HepG2 (cell line): Measurements from ENCODE around the gene UST. TPM values are rescaled to one million over a fixed set of nuclear protein-coding genes. Genes with fewer than 3 reads are reported as not detected.

Experiments used
- ATAC-seq: fragments of 200-7000 bp; cut with Tn5 transposase; 3 replicates; pipeline ENCODE4 v1.9.1; 2020; ENCODE audit warnings: mild to moderate bottlenecking, moderate library complexity
- BruUV-seq: library from RNA; stranded (reverse); fragments of 400-500 nt; replicated peaks from 2 replicates; lab custom pipeline; 2021; lab: Mats Ljungman, UMichigan
- CTCF ChIA-PET: fragments of 300-600 bp; formaldehyde crosslinking; extraction: SDS; loops from one replicate; lab custom pipeline; 2021; ENCODE audit warnings: low total read pairs, inconsistent platforms, low intra/inter-chr PET ratio; lab: Yijun Ruan, JAX
- POLR2A ChIA-PET: fragments of 350-600 bp; sonication (Branson Sonifier 250); formaldehyde crosslinking; loops from one replicate; lab custom pipeline; 2020; ENCODE audit warnings: antibody characterized with exemption, inconsistent platforms; lab: Yijun Ruan, JAX
- DNase-seq: peaks from one replicate; pipeline ENCODE4 v3.0.0-alpha.2; 2015; ENCODE audit warnings: low spot score
- FAIRE-seq: peaks from 3 replicates; lab custom pipeline; 2011; peaks lifted over from hg19 to GRCh38; lab: Jason Lieb, UNC
- H2AFZ ChIP-seq: one replicate; pipeline ENCODE4 v1.6.1; 2011; ENCODE audit warnings: low read length, inconsistent platforms
- H3K27ac ChIP-seq: fragments of 300-600 bp; 3 replicates; pipeline ENCODE4 v1.8.0; 2011; ENCODE audit warnings: mixed run types, mild to moderate bottlenecking, mixed read lengths, low read length, inconsistent platforms; ENCODE audit not compliant: insufficient read depth; ENCODE audit errors: extremely low read length
- H3K27me3 ChIP-seq, 2 experiments: fragments of 200-600 bp in 1 of 2; 2 replicates in 1 of 2; 3 replicates in 1 of 2; pipeline versions ENCODE4 v1.6.0 to v1.8.0; 2011; ENCODE audit warnings: low read length in 2 of 2, mild to moderate bottlenecking in 2 of 2, moderate library complexity in 2 of 2, inconsistent platforms in 1 of 2; ENCODE audit not compliant: insufficient read depth in 2 of 2, control insufficient read depth in 1 of 2
- H3K36me3 ChIP-seq, 2 experiments: fragments of 200-600 bp in 1 of 2; replicated peaks in 1 of 2; 2 replicates in 1 of 2; 3 replicates in 1 of 2; pipeline versions ENCODE4 v1.5.1 to v1.8.0; 2011; ENCODE audit warnings: low read length in 2 of 2, inconsistent platforms in 1 of 2; ENCODE audit not compliant: insufficient read depth in 2 of 2, control insufficient read depth in 1 of 2
- H3K4me1 ChIP-seq: 2 replicates; pipeline ENCODE4 v1.5.1; 2012; ENCODE audit warnings: low read length, inconsistent platforms; ENCODE audit not compliant: insufficient read depth
- H3K4me2 ChIP-seq: 2 replicates; pipeline ENCODE4 v1.6.0; 2011; ENCODE audit warnings: low read depth, low read length, inconsistent platforms
- H3K4me3 ChIP-seq, 3 experiments: fragments of 200-600 bp in 1 of 3; sonication (generic), shearing (Covaris generic) in 1 of 3; replicated peaks in 1 of 3; 2 replicates each; pipeline ENCODE4 v1.5.1; 2011 to 2016; ENCODE audit warnings: low read length in 3 of 3, inconsistent platforms in 2 of 3, low read depth in 2 of 3, mild to moderate bottlenecking in 2 of 3, control low read depth in 1 of 3, mixed read lengths in 1 of 3; ENCODE audit not compliant: insufficient read depth in 1 of 3
- H3K79me2 ChIP-seq: one replicate; pipeline ENCODE4 v1.6.1; 2011; ENCODE audit warnings: low read length, inconsistent platforms; ENCODE audit not compliant: insufficient read depth
- H3K9ac ChIP-seq: 2 replicates; pipeline ENCODE4 v1.6.0; 2011; ENCODE audit warnings: mild to moderate bottlenecking, low read depth, low read length, inconsistent platforms; ENCODE audit not compliant: insufficient read depth
- H3K9me3 ChIP-seq: 2 replicates; pipeline ENCODE4 v1.5.1; 2012; ENCODE audit warnings: mild to moderate bottlenecking, low read length
- H4K20me1 ChIP-seq: 2 replicates; pipeline ENCODE4 v1.6.0; 2011; ENCODE audit warnings: inconsistent platforms, mild to moderate bottlenecking, low read length, moderate library complexity; ENCODE audit not compliant: insufficient read depth
- ETV5 ChIP-seq: IDR thresholded peaks from 2 replicates; pipeline ENCODE4 v1.6.1; 2018; ENCODE audit warnings: missing biosample characterization, missing genetic modification reagents, inconsistent platforms, borderline replicate concordance
- FOXO1 ChIP-seq: sonication (generic); formaldehyde crosslinking; IDR thresholded peaks from 2 replicates; pipeline ENCODE4 v1.4.0; 2020; ENCODE audit warnings: missing genetic modification reagents
- FOXP1 ChIP-seq, 2 experiments: fragments of 450-650 bp in 1 of 2; IDR thresholded peaks; 2 replicates each; pipeline ENCODE4 v1.6.1; 2017 to 2018; ENCODE audit warnings: antibody characterized with exemption in 1 of 2
- GRHL1 ChIP-seq: sonication (generic); formaldehyde crosslinking; conservative IDR thresholded peaks from 2 replicates; pipeline ENCODE4 v1.8.0; 2022; ENCODE audit warnings: missing genetic modification reagents
- NR2F2 ChIP-seq: IDR thresholded peaks from 2 replicates; pipeline ENCODE4 v1.6.1; 2012; ENCODE audit warnings: low read depth, inconsistent platforms, borderline replicate concordance
- PRMT3 ChIP-seq: sonication (generic); formaldehyde crosslinking; IDR thresholded peaks from 2 replicates; pipeline ENCODE4 v1.8.1; 2022; ENCODE audit warnings: low read depth, mild to moderate bottlenecking, moderate library complexity, missing genetic modification reagents, borderline replicate concordance
- RCOR2 ChIP-seq: IDR thresholded peaks from 2 replicates; pipeline ENCODE4 v1.6.1; 2016; ENCODE audit warnings: missing biosample characterization, missing genetic modification reagents
- REPIN1 ChIP-seq: sonication (generic); formaldehyde crosslinking; IDR thresholded peaks from 2 replicates; pipeline ENCODE4 v1.8.0; 2022; ENCODE audit warnings: missing genetic modification reagents, low read depth, mild to moderate bottlenecking, borderline replicate concordance
- RERE ChIP-seq: IDR thresholded peaks from 2 replicates; pipeline ENCODE4 v1.6.1; 2016; ENCODE audit warnings: low read depth, missing genetic modification reagents, missing compliant biosample characterization
- STAG1 ChIP-seq: sonication (generic); formaldehyde crosslinking; IDR thresholded peaks from 2 replicates; pipeline ENCODE4 v1.4.0; 2020; ENCODE audit warnings: missing genetic modification reagents
- TCF7L2 ChIP-seq: IDR thresholded peaks from 2 replicates; pipeline ENCODE4 v1.6.1; 2011; ENCODE audit warnings: mild to moderate bottlenecking, low read depth, low read length, moderate library complexity
- ZGPAT ChIP-seq: IDR thresholded peaks from 2 replicates; pipeline ENCODE4 v1.6.1; 2016; ENCODE audit warnings: mild to moderate bottlenecking
- ZNF17 ChIP-seq: sonication (generic); formaldehyde crosslinking; IDR thresholded peaks from 2 replicates; pipeline ENCODE4 v1.5.0; 2020; ENCODE audit warnings: mild to moderate bottlenecking, missing genetic modification reagents
- ZZZ3 ChIP-seq: sonication (generic); formaldehyde crosslinking; IDR thresholded peaks from 2 replicates; pipeline ENCODE4 v1.4.0; 2020; ENCODE audit warnings: missing genetic modification reagents, mild to moderate bottlenecking, borderline replicate concordance
- WGBS: methylation state at CpG from one replicate; pipeline ENCODE4 v1.1.6; 2017; ENCODE audit warnings: low lambda C conversion rate; 5-methylcytosine and 5-hydroxymethylcytosine counted together
- in situ Hi-C: cut with HindIII; loops from 2 replicates; pipeline ENCODE4 v1.10.0; 2017; ENCODE audit warnings: low pct_unique_long_range_greater_than_20kb; ENCODE audit not compliant: extremely low pct_ligation_motif_present
- intact Hi-C: fragments of 100-400 bp; cut with micrococcal nuclease; formaldehyde crosslinking; loops from one replicate; pipeline ENCODE4 v1.10.0; 2022; ENCODE audit not compliant: unreplicated experiment
- polyA plus RNA-seq, 8 experiments: library from polyadenylated mRNA; depleted of rRNA in 3 of 8; stranded (reverse) in 7 of 8; unstranded in 1 of 8; fragments of >200 nt; fragmentation: Illumina TruSeq in 4 of 8; extraction: Trizol in 4 of 8; gene quantifications; 2 replicates each; pipeline versions ENCODE4 v1.2.1 to v1.2.3, GENCODE V29; 2011 to 2016; ENCODE audit warnings: low read depth in 4 of 8, missing spikeins in 1 of 8, mixed read lengths in 1 of 8; ENCODE audit not compliant: insufficient read depth in 1 of 8
- total RNA-seq, 5 experiments: library from RNA; depleted of rRNA; stranded (reverse); fragments of >200 nt; fragmentation: Illumina TruSeq; extraction: Trizol; gene quantifications; 2 replicates each; pipeline ENCODE4 v1.2.3, GENCODE V29; 2016; ENCODE audit warnings: low read depth in 1 of 5

Gene UST
- total and polyA plus RNA-seq, 2 of the 13 experiments (the other 11 are each of a cell fraction or from before 2014, with no cell fraction given), result 0.27 TPM; not detected in 1

- ChIA-PET CTCF (no interaction called here), POLR2A (interaction anchor here (0.8 to 1.3 kb wide), 5 partner anchors 28 to 137 kb away, joined by 3 to 8 read pairs (median 3); no protein-coding TSS in a partner anchor)
- peak overlapping the region; percentile 43 for H3K4me2 ChIP-seq
- H3K27ac ChIP-seq, result peak overlapping the region; percentile 91
- intact Hi-C loops, result loop anchor here (1.0 kb wide), 1 partner anchor 42 kb away; no protein-coding TSS in a partner anchor
- peaks cover 61% of the 10 kb centered on the region for H3K4me1 ChIP-seq
- BruUV-seq, result no TSS peak
- no peaks in the 10 kb centered on the region for H3K79me2 ChIP-seq
- in situ Hi-C loops, result loop anchor here (5.0 to 10.0 kb wide), 3 partner anchors 49 to 394 kb away; partner anchors contain the start of gene TAB2
- WGBS, result 18% methylated on average over 8 of the region's 8 CpGs
- ATAC-seq (peak; percentile 85), DNase-seq (peak; percentile 98), FAIRE-seq (peak; percentile 95)
- H3K36me3 ChIP-seq, result no peaks in the 10 kb centered on the region
- no peak overlapping the region for H3K4me3 ChIP-seq
- H4K20me1 ChIP-seq, result no peaks in the 10 kb centered on the region
- H3K27me3 ChIP-seq, result no peaks in the 10 kb centered on the region
- H3K9ac ChIP-seq, result peak overlapping the region; percentile 45; the same call in 1 of the 2 replicates
- no peak overlapping the region for H2AFZ ChIP-seq
- H3K9me3 ChIP-seq, result no peaks in the 10 kb centered on the region
- TF ChIP-seq FOXO1 (CRISPR knock-in tag) (peak; percentile 62), RERE (CRISPR knock-in tag) (peak; percentile 61; the same call in 1 of the 2 replicates), ZGPAT (CRISPR knock-in tag) (peak; percentile 51; the same call in 1 of the 2 replicates), ZNF17 (CRISPR knock-in tag) (no peak), PRMT3 (CRISPR knock-in tag) (no peak), NR2F2 (peak; percentile 89), REPIN1 (CRISPR knock-in tag) (0 out of 2 replicates have a peak, but pooled peaks have one; percentile 51), ETV5 (CRISPR knock-in tag) (peak; percentile 23; the same call in 1 of the 2 replicates), FOXP1 (IDR thresholded peaks at IDR 0.05) (no peak), FOXP1 (CRISPR knock-in tag; IDR thresholded peaks at IDR 0.05) (peak; percentile 50; the same call in 1 of the 2 replicates), ZZZ3 (no peak; the same call in 1 of the 2 replicates), TCF7L2 (peak; percentile 83), RCOR2 (CRISPR knock-in tag) (peak; percentile 46; the same call in 1 of the 2 replicates), GRHL1 (CRISPR knock-in tag) (no peak), STAG1 (CRISPR knock-in tag) (peak; percentile 12; the same call in 1 of the 2 replicates)
Observed at GRCh38 chr6:149032599-149033405, 286.0 kb downstream of the UST start.
